CD4-positive, alpha-beta T cell treated with Interleukin-10 for 1 hour (primary cell): ENCODE measurements around the gene YTHDF2.
"Not testable (repeated sequence)": the region's sequence is repeated elsewhere in the genome, so short reads cannot be mapped to it uniquely, and the experiment has no call there.

Experiments
- DNase-seq: peaks from one replicate; pipeline ENCODE4 v3.0.0-alpha.2; 2020

YTHDF2 gene

GRCh38 chr1:28761189-28761588 is 24.4 kb downstream of the YTHDF2 start:
- no peak for DNase-seq

- no peak for DNase-seq
These were observed 29.9 kb downstream of the YTHDF2 start for GRCh38 chr1:28766532-28767183.

- DNase-seq, result no peak
These were observed 33.9 kb downstream of the YTHDF2 start for GRCh38 chr1:28770601-28771165.

- not testable (repeated sequence) for DNase-seq
These were observed 35.2 kb downstream of the YTHDF2 start for GRCh38 chr1:28771921-28772320.

GRCh38 chr1:28773105-28773504 is 36.4 kb downstream of the YTHDF2 start:
- DNase-seq, result no peak

- DNase-seq, result peak; percentile 83
These were observed 38.6 kb downstream of the YTHDF2 start for GRCh38 chr1:28775121-28775942.

GRCh38 chr1:28776341-28776740 is 39.6 kb downstream of the YTHDF2 start:
- DNase-seq, result no peak

- no peak for DNase-seq
These were observed 41.3 kb downstream of the YTHDF2 start for GRCh38 chr1:28778021-28778420.

GRCh38 chr1:28779751-28780408 is 43.1 kb downstream of the YTHDF2 start:
- DNase-seq, result no peak

GRCh38 chr1:28781305-28781704 is 44.6 kb downstream of the YTHDF2 start:
- no peak for DNase-seq

- DNase-seq, result no peak
These were observed 45.3 kb downstream of the YTHDF2 start for GRCh38 chr1:28782011-28782410.

- no peak for DNase-seq
These were observed 46.6 kb downstream of the YTHDF2 start for GRCh38 chr1:28783363-28783762.

GRCh38 chr1:28789412-28789811 is 52.7 kb downstream of the YTHDF2 start:
- DNase-seq, result no peak

GRCh38 chr1:28789816-28790215 is 53.1 kb downstream of the YTHDF2 start:
- no peak for DNase-seq

- DNase-seq, result no peak
These were observed 53.8 kb downstream of the YTHDF2 start for GRCh38 chr1:28790377-28791035.

GRCh38 chr1:28791929-28792328 is 55.2 kb downstream of the YTHDF2 start:
- not testable (repeated sequence) for DNase-seq

GRCh38 chr1:28792644-28793121 is 55.9 kb downstream of the YTHDF2 start:
- DNase-seq, result no peak

GRCh38 chr1:28794582-28794981 is 57.8 kb downstream of the YTHDF2 start:
- DNase-seq, result not testable (repeated sequence)

GRCh38 chr1:28796352-28797211 is 59.8 kb downstream of the YTHDF2 start:
- DNase-seq, result no peak

- no peak for DNase-seq
These were observed 63.6 kb downstream of the YTHDF2 start for GRCh38 chr1:28800324-28800723.

GRCh38 chr1:28801461-28801860 is 64.7 kb downstream of the YTHDF2 start:
- no peak for DNase-seq

GRCh38 chr1:28803051-28803450 is 66.3 kb downstream of the YTHDF2 start:
- no peak for DNase-seq
